Measurements from ENCODE around the gene TMCC3.
"Not testable (repeated sequence)": the region's sequence is repeated elsewhere in the genome, so short reads cannot be mapped to it uniquely, and the experiment has no call there.

Gene TMCC3, protein sequence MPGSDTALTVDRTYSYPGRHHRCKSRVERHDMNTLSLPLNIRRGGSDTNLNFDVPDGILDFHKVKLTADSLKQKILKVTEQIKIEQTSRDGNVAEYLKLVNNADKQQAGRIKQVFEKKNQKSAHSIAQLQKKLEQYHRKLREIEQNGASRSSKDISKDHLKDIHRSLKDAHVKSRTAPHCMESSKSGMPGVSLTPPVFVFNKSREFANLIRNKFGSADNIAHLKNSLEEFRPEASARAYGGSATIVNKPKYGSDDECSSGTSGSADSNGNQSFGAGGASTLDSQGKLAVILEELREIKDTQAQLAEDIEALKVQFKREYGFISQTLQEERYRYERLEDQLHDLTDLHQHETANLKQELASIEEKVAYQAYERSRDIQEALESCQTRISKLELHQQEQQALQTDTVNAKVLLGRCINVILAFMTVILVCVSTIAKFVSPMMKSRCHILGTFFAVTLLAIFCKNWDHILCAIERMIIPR

DNA sequence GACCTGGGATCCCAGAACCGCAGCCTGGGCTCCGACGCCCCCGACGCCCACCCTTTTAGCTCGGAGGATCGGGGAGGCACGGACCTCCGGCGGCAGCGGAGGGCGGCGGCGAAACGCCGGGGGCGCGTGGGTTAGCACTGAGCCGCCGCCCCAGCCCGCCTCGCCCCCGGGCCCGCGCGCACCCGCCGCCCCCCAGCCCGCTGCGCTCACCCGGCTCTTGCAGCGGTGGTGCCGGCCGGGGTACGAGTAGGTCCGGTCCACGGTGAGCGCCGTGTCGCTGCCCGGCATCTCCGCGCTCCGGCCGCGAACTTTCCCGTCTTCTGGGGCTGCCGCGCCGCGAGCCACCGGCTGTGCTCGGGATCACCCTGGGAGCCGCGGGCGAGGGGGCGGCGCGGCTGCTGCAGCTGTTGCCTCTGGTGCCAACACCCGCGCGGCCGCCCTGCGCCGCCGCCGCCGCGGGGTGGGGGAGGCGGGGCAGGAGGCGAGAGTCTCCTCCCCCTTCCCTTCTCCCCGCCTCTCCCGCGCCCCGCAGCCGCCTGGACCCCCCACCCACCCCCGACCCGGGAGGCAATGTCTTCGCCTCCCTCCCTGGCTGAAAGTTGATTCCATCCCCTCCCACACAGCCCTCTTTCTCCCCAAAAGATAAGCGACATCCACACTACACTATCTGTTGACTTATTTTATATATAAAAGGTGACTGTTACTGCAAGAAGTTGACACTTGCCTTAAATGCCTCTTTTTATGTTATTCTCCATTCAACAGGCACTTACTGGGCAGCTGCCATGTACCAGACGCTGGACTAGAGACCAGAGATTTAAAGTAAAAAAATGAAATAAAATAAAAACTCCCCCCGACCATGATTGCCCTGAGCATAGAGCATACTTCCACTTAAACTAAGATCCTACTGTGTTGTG is at the start of gene TMCC3:
TMCC3 (minus strand) TSS at position 415 of the 914 bp plus-strand sequence; CDS start at position 288, 127 bp downstream.
- ChIA-PET POLR2A (ENCODE audit: low non-redundant PET) (interaction anchor here (0.6 kb wide), 1 partner anchor 113 kb away, joined by 9 read pairs; no protein-coding TSS in a partner anchor), CTCF (interaction anchor here (0.6 kb wide), 1 partner anchor 101 kb away, joined by 5 read pairs; no protein-coding TSS in a partner anchor)
- TF ChIP-seq, protein P1, sequence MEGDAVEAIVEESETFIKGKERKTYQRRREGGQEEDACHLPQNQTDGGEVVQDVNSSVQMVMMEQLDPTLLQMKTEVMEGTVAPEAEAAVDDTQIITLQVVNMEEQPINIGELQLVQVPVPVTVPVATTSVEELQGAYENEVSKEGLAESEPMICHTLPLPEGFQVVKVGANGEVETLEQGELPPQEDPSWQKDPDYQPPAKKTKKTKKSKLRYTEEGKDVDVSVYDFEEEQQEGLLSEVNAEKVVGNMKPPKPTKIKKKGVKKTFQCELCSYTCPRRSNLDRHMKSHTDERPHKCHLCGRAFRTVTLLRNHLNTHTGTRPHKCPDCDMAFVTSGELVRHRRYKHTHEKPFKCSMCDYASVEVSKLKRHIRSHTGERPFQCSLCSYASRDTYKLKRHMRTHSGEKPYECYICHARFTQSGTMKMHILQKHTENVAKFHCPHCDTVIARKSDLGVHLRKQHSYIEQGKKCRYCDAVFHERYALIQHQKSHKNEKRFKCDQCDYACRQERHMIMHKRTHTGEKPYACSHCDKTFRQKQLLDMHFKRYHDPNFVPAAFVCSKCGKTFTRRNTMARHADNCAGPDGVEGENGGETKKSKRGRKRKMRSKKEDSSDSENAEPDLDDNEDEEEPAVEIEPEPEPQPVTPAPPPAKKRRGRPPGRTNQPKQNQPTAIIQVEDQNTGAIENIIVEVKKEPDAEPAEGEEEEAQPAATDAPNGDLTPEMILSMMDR (conservative IDR thresholded peaks at IDR 0.05; ENCODE audit: low read depth): 0 out of 2 replicates have a peak, but pooled peaks have one; percentile 11
- peak; percentile 61 for DNase-seq (ENCODE audit: low spot score)
- H3K27ac ChIP-seq: peak within 1 kb of the TSS; percentile 72

DNA sequence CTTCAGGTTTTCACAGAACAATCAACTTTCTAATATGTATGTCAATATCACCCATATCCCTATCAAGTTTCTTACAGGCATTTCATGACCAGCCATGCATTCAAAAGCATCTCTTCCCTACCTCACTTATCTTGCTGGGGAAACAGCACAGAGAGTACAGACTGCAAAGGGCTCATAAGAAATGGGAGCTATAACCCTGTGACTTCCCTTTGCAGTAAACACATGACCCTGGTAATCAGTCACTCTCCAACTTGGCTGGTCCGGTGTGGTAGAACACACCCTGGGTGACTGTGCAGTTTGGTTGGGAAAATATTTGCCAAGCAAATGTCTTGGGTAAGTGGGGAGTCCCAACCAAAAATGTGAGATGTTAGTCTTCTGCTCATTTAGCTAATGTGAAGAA is 49.4 kb upstream of the TMCC3 start:
- TF ChIP-seq, protein P1 (conservative IDR thresholded peaks at IDR 0.05; ENCODE audit: low read depth): no peak
- DNase-seq (ENCODE audit: low spot score): no peak
- ChIA-PET CTCF (no interaction called here), POLR2A (ENCODE audit: low non-redundant PET) (no interaction called here)
- no peak overlapping the region for H3K27ac ChIP-seq

DNA sequence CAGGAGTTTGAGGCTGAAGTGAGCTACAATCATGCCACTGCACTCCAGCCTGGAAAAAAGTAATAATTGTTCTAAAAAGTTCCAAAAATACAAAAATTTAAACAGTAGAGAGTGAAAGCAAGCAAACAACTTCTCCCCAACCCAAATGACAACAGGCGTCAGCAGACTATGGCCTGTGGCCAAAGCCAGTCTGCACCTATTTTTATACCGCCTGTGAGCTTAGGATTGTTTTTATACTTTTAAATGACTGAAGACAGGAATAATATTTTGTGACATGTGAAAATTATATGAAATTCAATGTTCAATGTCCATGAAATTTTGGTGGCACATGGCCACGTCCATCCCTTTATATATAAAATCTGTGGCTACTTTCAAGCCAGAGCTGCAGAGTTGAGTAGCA is 48.2 kb upstream of the TMCC3 start:
- TF ChIP-seq, protein P1 (conservative IDR thresholded peaks at IDR 0.05; ENCODE audit: low read depth): no peak
- ChIA-PET CTCF (no interaction called here), POLR2A (ENCODE audit: low non-redundant PET) (no interaction called here)
- no peak overlapping the region for H3K27ac ChIP-seq
- DNase-seq (ENCODE audit: low spot score): no peak

DNA sequence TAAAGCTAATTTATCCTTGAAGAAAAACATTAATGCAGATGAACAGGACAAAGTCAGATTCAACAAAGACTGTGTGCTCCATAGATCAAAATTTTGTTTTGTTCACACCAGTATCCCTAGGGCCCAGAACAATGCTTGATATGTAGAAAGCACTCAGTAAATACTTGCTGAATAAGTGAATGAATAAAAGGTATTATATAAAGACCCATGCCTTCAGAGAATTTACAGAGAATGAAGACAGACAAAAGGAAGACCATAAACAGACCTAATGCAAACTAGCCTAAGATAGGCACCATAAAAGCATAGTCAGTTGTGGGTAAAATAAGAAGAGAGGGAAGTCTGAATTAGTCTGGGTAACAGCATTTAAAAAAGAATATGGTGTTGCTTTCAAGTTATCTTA is 47.3 kb upstream of the TMCC3 start:
- TF ChIP-seq, protein P1 (conservative IDR thresholded peaks at IDR 0.05; ENCODE audit: low read depth): no peak

DNA sequence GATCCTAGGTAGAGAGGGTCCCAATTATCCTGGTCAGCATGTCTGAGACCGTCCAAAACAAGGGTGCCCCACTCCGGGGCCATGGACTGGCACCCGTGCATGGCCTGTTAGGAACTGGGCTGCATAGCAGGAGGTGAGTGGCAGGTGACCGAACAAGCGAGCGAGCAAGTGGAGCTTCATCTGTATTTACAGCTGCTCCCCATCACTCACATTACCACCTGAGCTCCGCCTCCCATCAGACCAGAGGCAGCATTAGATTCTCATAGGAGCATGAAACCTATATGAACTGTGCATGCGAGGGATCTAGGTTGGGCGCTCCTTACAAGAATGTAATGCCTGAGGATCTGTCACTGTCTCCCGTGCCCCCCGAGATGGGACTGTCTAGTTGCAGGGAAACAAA is 44.4 kb upstream of the TMCC3 start:
- TF ChIP-seq, protein P1 (conservative IDR thresholded peaks at IDR 0.05; ENCODE audit: low read depth): no peak
- CTCF ChIA-PET: no interaction called here

More for the DNA sequence above, 47.3 kb upstream of the TMCC3 start:
- no peak overlapping the region for H3K27ac ChIP-seq
- DNase-seq (ENCODE audit: low spot score): no peak
- POLR2A ChIA-PET (ENCODE audit: low non-redundant PET): no interaction called here
- CTCF ChIA-PET: no interaction called here

DNA sequence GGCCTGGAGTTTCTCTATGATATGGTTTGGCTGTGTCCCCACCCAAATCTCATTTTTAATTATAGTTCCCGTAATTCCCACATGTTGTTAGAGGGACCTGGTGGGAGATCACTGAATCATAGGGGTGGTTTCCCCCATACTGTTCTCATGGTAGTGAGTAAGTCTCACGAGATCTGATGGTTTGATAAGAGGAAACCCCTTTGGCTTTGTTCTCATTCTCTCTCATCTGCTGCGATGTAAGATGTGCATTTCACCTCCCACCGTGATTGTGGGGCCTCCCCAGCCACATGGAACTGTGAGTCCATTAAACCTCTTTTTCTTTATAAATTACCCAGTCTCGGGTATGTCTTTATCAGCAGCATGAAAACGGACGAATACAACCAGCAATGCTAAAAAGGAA is 42.5 kb upstream of the TMCC3 start:
- H3K27ac ChIP-seq; POLR2A ChIA-PET (ENCODE audit: low non-redundant PET); DNase-seq (ENCODE audit: low spot score); CTCF ChIA-PET: not testable (repeated sequence)

More for the DNA sequence above, 44.4 kb upstream of the TMCC3 start:
- POLR2A ChIA-PET (ENCODE audit: low non-redundant PET): no interaction called here
- H3K27ac ChIP-seq: no peak overlapping the region
- DNase-seq (ENCODE audit: low spot score): no peak
